B cell (primary cell): ENCODE results near the gene PCGF1. TPM values are rescaled to one million over a fixed set of nuclear protein-coding genes. Genes with fewer than 3 reads are reported as not detected.

ENCODE experiments used
- ATAC-seq: fragments of 200-7000 bp; cut with Tn5 transposase; one replicate; pipeline ENCODE4 v1.10.0; 2021; ENCODE audit warnings: low read depth, mild to moderate bottlenecking, moderate number of reproducible peaks, moderate library complexity
- CTCF ChIA-PET: fragments of 350-600 bp; sonication (Branson Sonifier 250); formaldehyde crosslinking; loops from one replicate; lab custom pipeline; 2021; ENCODE audit warnings: antibody characterized with exemption, inconsistent platforms; lab: Charles Lee
- POLR2A ChIA-PET: fragments of 350-600 bp; sonication (Branson Sonifier 250); formaldehyde crosslinking; loops from one replicate; lab custom pipeline; 2021; ENCODE audit warnings: antibody characterized with exemption; lab: Charles Lee
- DNase-seq: peaks from one replicate; pipeline ENCODE4 v3.0.0; 2013
- H2AFZ ChIP-seq: 2 replicates; pipeline ENCODE4 v1.6.1; 2012; ENCODE audit warnings: mild to moderate bottlenecking, low read depth, low read length; ENCODE audit not compliant: insufficient read depth, poor library complexity, severe bottlenecking
- H3K27ac ChIP-seq, 2 donors: 1 replicate in 1 of 2; 2 replicates in 1 of 2; pipeline ENCODE4 v1.5.1; 2012 to 2013; ENCODE audit warnings: low read length in 2 of 2, mild to moderate bottlenecking in 2 of 2, moderate library complexity in 1 of 2
- H3K27me3 ChIP-seq, 4 experiments: fragments of 200-600 bp in 1 of 4; sonication (generic) in 1 of 4; replicated peaks in 1 of 4; 1 replicate in 2 of 4; 2 replicates in 2 of 4; pipeline versions ENCODE4 v1.6.1 to v1.7.0; 2013 to 2016; ENCODE audit warnings: low read length in 3 of 4, mild to moderate bottlenecking in 2 of 4, mixed read lengths in 1 of 4, moderate library complexity in 1 of 4; ENCODE audit not compliant: insufficient read depth in 4 of 4, control insufficient read depth in 3 of 4; ENCODE audit errors: control extremely low read depth in 1 of 4
- H3K36me3 ChIP-seq, 2 experiments: replicated peaks in 1 of 2; 1 replicate in 1 of 2; 2 replicates in 1 of 2; pipeline versions ENCODE4 v1.6.1 to v1.7.1; 2013; ENCODE audit warnings: low read length in 1 of 2; ENCODE audit not compliant: insufficient read depth in 2 of 2, control insufficient read depth in 1 of 2; ENCODE audit errors: control extremely low read depth in 1 of 2, extremely low read depth in 1 of 2
- H3K4me1 ChIP-seq, 2 donors: fragments of 200-600 bp in 1 of 2; sonication (generic) in 1 of 2; 1 replicate in 1 of 2; 2 replicates in 1 of 2; pipeline versions ENCODE4 v1.5.1 to v1.6.1; 2013 to 2017; ENCODE audit warnings: low read length in 2 of 2; ENCODE audit not compliant: control insufficient read depth in 2 of 2, insufficient read depth in 2 of 2
- H3K4me2 ChIP-seq: replicated peaks from 2 replicates; pipeline ENCODE3; 2012; ENCODE audit warnings: mild to moderate bottlenecking, low read depth, low read length; ENCODE audit not compliant: poor library complexity, severe bottlenecking
- H3K4me3 ChIP-seq, 5 experiments: fragments of 200-600 bp in 1 of 5; sonication (generic) in 1 of 5; 1 replicate in 3 of 5; 2 replicates in 2 of 5; pipeline versions ENCODE4 v1.5.1 to v1.7.0; 2011 to 2016; ENCODE audit warnings: low read length in 4 of 5, mild to moderate bottlenecking in 4 of 5, low read depth in 2 of 5, control low read depth in 1 of 5, moderate library complexity in 1 of 5; ENCODE audit not compliant: insufficient read depth in 1 of 5; ENCODE audit errors: control extremely low read depth in 1 of 5, extremely low read depth in 1 of 5
- H3K79me2 ChIP-seq: fragments of 200-600 bp; sonication (generic); one replicate; pipeline ENCODE4 v1.6.0; 2016; ENCODE audit warnings: low read length; ENCODE audit not compliant: control insufficient read depth, insufficient read depth
- H3K9ac ChIP-seq: fragments of 200-600 bp; sonication (generic); 2 replicates; pipeline ENCODE4 v1.6.1; 2017; ENCODE audit warnings: mild to moderate bottlenecking, low read length, moderate library complexity
- H3K9me3 ChIP-seq, 3 donors: one replicate each; pipeline versions ENCODE4 v1.6.1 to v1.7.1; 2013; ENCODE audit warnings: low read length in 2 of 3; ENCODE audit not compliant: control insufficient read depth in 2 of 3, insufficient read depth in 1 of 3; ENCODE audit errors: control extremely low read depth in 1 of 3
- H4K20me1 ChIP-seq: 2 replicates; pipeline ENCODE4 v1.6.0; 2012; ENCODE audit warnings: mild to moderate bottlenecking, low read length; ENCODE audit not compliant: insufficient read depth, control insufficient read depth, poor library complexity, severe bottlenecking
- H3K27ac Mint-ChIP-seq: one replicate; pipeline ENCODE4 v1.8.0; 2021; ENCODE audit warnings: mixed read lengths
- H3K27me3 Mint-ChIP-seq: one replicate; pipeline ENCODE4 v1.8.0; 2021; ENCODE audit warnings: mixed read lengths
- H3K4me1 Mint-ChIP-seq: one replicate; pipeline ENCODE4 v1.8.0; 2021; ENCODE audit warnings: mixed read lengths
- H3K4me3 Mint-ChIP-seq: one replicate; pipeline ENCODE4 v1.8.0; 2021; ENCODE audit warnings: mixed read lengths
- H3K9me3 Mint-ChIP-seq: one replicate; pipeline ENCODE4 v1.8.0; 2022; ENCODE audit warnings: mixed read lengths; ENCODE audit not compliant: insufficient read depth
- CTCF ChIP-seq: fragments of 200-600 bp; IDR thresholded peaks from one replicate; pipeline ENCODE4 v1.8.0; 2022; ENCODE audit warnings: antibody characterized with exemption, mild to moderate bottlenecking
- EZH2 ChIP-seq: IDR thresholded peaks from 2 replicates; pipeline ENCODE4 v1.6.1; 2012; ENCODE audit warnings: borderline replicate concordance, low read depth, mild to moderate bottlenecking, moderate library complexity, low read length; ENCODE audit not compliant: insufficient read depth, poor library complexity, severe bottlenecking
- WGBS: methylation state at CpG from one replicate; pipeline ENCODE4 v1.1.5; 2013; ENCODE audit warnings: missing lambda C conversion rate; ENCODE audit not compliant: insufficient coverage; 5-methylcytosine and 5-hydroxymethylcytosine counted together
- intact Hi-C: fragments of 100-400 bp; cut with micrococcal nuclease; formaldehyde crosslinking; loops from one replicate; pipeline ENCODE4 v1.10.0; 2022
- polyA plus RNA-seq: library from polyadenylated mRNA; depleted of rRNA; stranded (reverse); fragments of >200 nt; gene quantifications from 2 replicates; pipeline ENCODE4 v1.2.3, GENCODE V29; 2012
- total RNA-seq, 2 donors: library from RNA; stranded (reverse); fragments of 120-200 nt in 1 of 2; gene quantifications; 1 replicate in 1 of 2; 2 replicates in 1 of 2; pipeline versions ENCODE4 v1.2.3 to v1.2.4, GENCODE V29; 2013 to 2022

The PCGF1 gene
- total and polyA plus RNA-seq, 2 donors (not counting 1 experiment from before 2014, with no cell fraction given), result 21.9 to 40.1 TPM

- H3K9me3 ChIP-seq, result no peaks in the 10 kb centered on the region
- DNase-seq (no peak), ATAC-seq (no peak)
- H3K4me3 ChIP-seq, result no peak overlapping the region
- no peaks in the 10 kb centered on the region for H3K36me3 ChIP-seq
- H3K4me1 ChIP-seq, result peaks cover 24 to 36% of the 10 kb centered on the region in 2 donors
- H4K20me1 ChIP-seq, result peaks cover 2% of the 10 kb centered on the region
- Mint-ChIP-seq H3K9me3 (no peaks in the 10 kb centered on the region), H3K4me3 (peak overlapping the region; percentile 80), H3K4me1 (peaks cover 24% of the 10 kb centered on the region), H3K27me3 (peaks cover 13% of the 10 kb centered on the region), H3K27ac (no peak overlapping the region)
- ChIA-PET CTCF (interaction anchor here (1.0 to 2.5 kb wide), 4 partner anchors 9 to 44 kb away, joined by 3 to 10 read pairs (median 6); no protein-coding TSS in a partner anchor), POLR2A (interaction anchor here (1.6 kb wide), 1 partner anchor 19 kb away, joined by 5 read pairs; no protein-coding TSS in a partner anchor)
- TF ChIP-seq CTCF (no peak), EZH2 (no peak)
- intact Hi-C loops, result loop anchor here (10.0 kb wide), 1 partner anchor 155 kb away; no protein-coding TSS in a partner anchor
- peaks cover 11% of the 10 kb centered on the region for H3K79me2 ChIP-seq
- WGBS, result 100% methylated on average over 5 of the region's 7 CpGs
- H3K9ac ChIP-seq, result no peak overlapping the region
- H3K27me3 ChIP-seq, result peaks cover 0 to 30% (median 22%) of the 10 kb centered on the region in 4 experiments
- no peak overlapping the region for H3K27ac ChIP-seq
- H3K4me2 ChIP-seq, result no peak overlapping the region
- H2AFZ ChIP-seq, result no peak overlapping the region
Measured at GRCh38 chr2:74550231-74550630, 42.7 kb upstream of the PCGF1 start.
